ENCODE results near the gene IRF8.
A peak's percentile ranks its signal among the peaks of the same experiment; 100 is the strongest.
"Not testable (repeated sequence)": the region's sequence is repeated elsewhere in the genome, so short reads cannot be mapped to it uniquely, and the experiment has no call there.

Gene IRF8

GRCh38 chr16:85935974-85936760 is 37.2 kb downstream of the IRF8 start:
- peak overlapping the region; percentile 11 to 100 (median 98); a peak in 21 of 22 replicates for H3K27ac ChIP-seq

GRCh38 chr16:85936816-85937215 is 37.9 kb downstream of the IRF8 start:
- Histone ChIP-seq H3K9me3 (replicated peaks in 1 of 11) (peaks cover 0 to 35% (median 4%) of the 10 kb centered on the region in 11 experiments; a peak in 8 of 22 replicates), H3K9ac (peak overlapping the region; percentile 31 to 96 (median 87); a peak in 20 of 22 replicates), H3K27ac (peak overlapping the region in 10 of 11 experiments; percentile 81 to 100 (median 98); a peak in 21 of 22 replicates), H3K27me3 (no peaks in the 10 kb centered on the region), H4K20me1 (no peaks in the 10 kb centered on the region), H3K36me3 (peaks cover 0 to 47% (median 3%) of the 10 kb centered on the region in 11 experiments; a peak in 7 of 22 replicates), H3K4me1 (peaks cover 57 to 100% (median 99%) of the 10 kb centered on the region in 10 experiments), H3K4me3 (peak overlapping the region in 2 of 10 experiments; percentile 6 to 46; a peak in 1 of 20 replicates), H3K4me2 (peak overlapping the region; percentile 80 to 97 (median 89))
- TF ChIP-seq Cebpa-rat (IDR thresholded peaks at IDR 0.05) = no peak

More at GRCh38 chr16:85935974-85936760, 37.2 kb downstream of the IRF8 start:
- H3K27me3 ChIP-seq = no peaks in the 10 kb centered on the region
- peaks cover 0 to 30% (median 0%) of the 10 kb centered on the region in 11 experiments; a peak in 8 of 22 replicates for H3K9me3 ChIP-seq (replicated peaks in 1 of 11)
- peak in 8 of 11 experiments; percentile 31 to 91 (median 62); a peak in 12 of 22 replicates for TF ChIP-seq Cebpa-rat (IDR thresholded peaks at IDR 0.05)
- peak overlapping the region in 7 of 10 experiments; percentile 14 to 62 (median 46); a peak in 13 of 20 replicates for H3K4me3 ChIP-seq
- peak overlapping the region; percentile 80 to 97 (median 89) for H3K4me2 ChIP-seq
- peaks cover 0 to 47% (median 3%) of the 10 kb centered on the region in 11 experiments; a peak in 7 of 22 replicates for H3K36me3 ChIP-seq
- H3K4me1 ChIP-seq = peaks cover 64 to 100% (median 99%) of the 10 kb centered on the region in 10 experiments
- H4K20me1 ChIP-seq = no peaks in the 10 kb centered on the region
- peak overlapping the region; percentile 31 to 96 (median 87); a peak in 21 of 22 replicates for H3K9ac ChIP-seq

GRCh38 chr16:85940214-85940613 is 41.3 kb downstream of the IRF8 start:
- H3K27me3 ChIP-seq = no peaks in the 10 kb centered on the region

GRCh38 chr16:85941863-85942644 is 43.1 kb downstream of the IRF8 start:
- H3K36me3 ChIP-seq = peaks cover 0 to 27% (median 0%) of the 10 kb centered on the region in 11 experiments; a peak in 5 of 22 replicates
- peaks cover 48 to 100% (median 100%) of the 10 kb centered on the region in 10 experiments for H3K4me1 ChIP-seq
- no peak overlapping the region for H3K4me3 ChIP-seq
- peaks cover 0 to 38% (median 4%) of the 10 kb centered on the region in 11 experiments; a peak in 8 of 22 replicates for H3K9me3 ChIP-seq (replicated peaks in 1 of 11)
- H3K27me3 ChIP-seq = 0 out of 22 replicates have a peak, but pooled peaks cover 0 to 3% (median 0%) of the 10 kb centered on the region in 11 experiments
- peak overlapping the region in 9 of 11 experiments; percentile 37 to 100 (median 86); a peak in 18 of 22 replicates for H3K27ac ChIP-seq
- no peak for TF ChIP-seq Cebpa-rat (IDR thresholded peaks at IDR 0.05)
- H3K4me2 ChIP-seq = peak overlapping the region in 9 of 11 experiments; percentile 10 to 96 (median 82); a peak in 15 of 22 replicates
- H4K20me1 ChIP-seq = no peaks in the 10 kb centered on the region
- peak overlapping the region in 5 of 11 experiments; percentile 1 to 37 (median 20); a peak in 5 of 22 replicates for H3K9ac ChIP-seq

More at GRCh38 chr16:85940214-85940613, 41.3 kb downstream of the IRF8 start:
- H3K4me3 ChIP-seq = no peak overlapping the region
- H3K27ac ChIP-seq = peak overlapping the region in 9 of 11 experiments; percentile 6 to 100 (median 99); a peak in 17 of 22 replicates
- peaks cover 0 to 29% (median 0%) of the 10 kb centered on the region in 11 experiments; a peak in 5 of 22 replicates for H3K36me3 ChIP-seq
- no peaks in the 10 kb centered on the region for H4K20me1 ChIP-seq
- H3K9ac ChIP-seq = peak overlapping the region in 6 of 11 experiments; percentile 22 to 63 (median 44); a peak in 9 of 22 replicates
- peaks cover 0 to 38% (median 4%) of the 10 kb centered on the region in 11 experiments; a peak in 8 of 22 replicates for H3K9me3 ChIP-seq (replicated peaks in 1 of 11)
- H3K4me1 ChIP-seq = peaks cover 48 to 100% (median 99%) of the 10 kb centered on the region in 10 experiments
- no peak for TF ChIP-seq Cebpa-rat (IDR thresholded peaks at IDR 0.05)
- H3K4me2 ChIP-seq = peak overlapping the region; percentile 20 to 97 (median 80); a peak in 19 of 22 replicates

GRCh38 chr16:85942659-85943058 is 43.7 kb downstream of the IRF8 start:
- H3K9me3 ChIP-seq (replicated peaks in 1 of 11) = peaks cover 0 to 38% (median 4%) of the 10 kb centered on the region in 11 experiments; a peak in 8 of 22 replicates
- not testable (repeated sequence) for H3K4me3 ChIP-seq, H3K27me3 ChIP-seq, H4K20me1 ChIP-seq
- H3K9ac ChIP-seq = peak overlapping the region in 2 of 11 experiments; percentile 1 to 8; a peak in 3 of 22 replicates
- H3K27ac ChIP-seq = peak overlapping the region in 9 of 11 experiments; percentile 37 to 100 (median 86); a peak in 17 of 22 replicates
- peaks cover 48 to 100% (median 100%) of the 10 kb centered on the region in 10 experiments for H3K4me1 ChIP-seq
- H3K36me3 ChIP-seq = peaks cover 0 to 27% (median 0%) of the 10 kb centered on the region in 11 experiments; a peak in 4 of 22 replicates
- H3K4me2 ChIP-seq = peak overlapping the region in 9 of 11 experiments; percentile 10 to 96 (median 82); a peak in 15 of 22 replicates

GRCh38 chr16:85943711-85944110 is 44.7 kb downstream of the IRF8 start:
- H3K36me3 ChIP-seq = peaks cover 0 to 19% (median 0%) of the 10 kb centered on the region in 11 experiments; a peak in 4 of 22 replicates
- H4K20me1 ChIP-seq = no peaks in the 10 kb centered on the region
- H3K9ac ChIP-seq = peak overlapping the region in 9 of 11 experiments; percentile 1 to 82 (median 74); a peak in 15 of 22 replicates
- 0 out of 22 replicates have a peak, but pooled peaks cover 0 to 3% (median 0%) of the 10 kb centered on the region in 11 experiments for H3K27me3 ChIP-seq
- H3K9me3 ChIP-seq (replicated peaks in 1 of 11) = peaks cover 0 to 29% (median 4%) of the 10 kb centered on the region in 11 experiments; a peak in 7 of 22 replicates
- peak overlapping the region in 10 of 11 experiments; percentile 6 to 100 (median 85); a peak in 20 of 22 replicates for H3K27ac ChIP-seq
- H3K4me3 ChIP-seq = 0 out of 20 replicates have a peak overlapping the region, but pooled peaks of 1 of the 10 experiments have one; percentile 55
- TF ChIP-seq Cebpa-rat (IDR thresholded peaks at IDR 0.05) = 0 out of 22 replicates have a peak, but pooled peaks of 1 of the 11 experiments have one; percentile 12
- H3K4me2 ChIP-seq = peak overlapping the region; percentile 73 to 96 (median 89)
- H3K4me1 ChIP-seq = peaks cover 58 to 100% (median 100%) of the 10 kb centered on the region in 10 experiments

GRCh38 chr16:85944572-85945423 is 45.8 kb downstream of the IRF8 start:
- Histone ChIP-seq H3K9me3 (replicated peaks in 1 of 11) (peaks cover 0 to 19% (median 0%) of the 10 kb centered on the region in 11 experiments; a peak in 6 of 22 replicates), H3K9ac (peak overlapping the region in 10 of 11 experiments; percentile 54 to 82 (median 74); a peak in 21 of 22 replicates), H3K4me1 (peaks cover 69 to 100% (median 100%) of the 10 kb centered on the region in 10 experiments), H4K20me1 (no peaks in the 10 kb centered on the region), H3K27me3 (0 out of 22 replicates have a peak, but pooled peaks cover 0 to 3% (median 0%) of the 10 kb centered on the region in 11 experiments), H3K36me3 (peaks cover 0 to 19% (median 0%) of the 10 kb centered on the region in 11 experiments; a peak in 4 of 22 replicates), H3K4me3 (peak overlapping the region in 7 of 10 experiments; percentile 24 to 55 (median 39); a peak in 11 of 20 replicates), H3K4me2 (peak overlapping the region; percentile 73 to 96 (median 89)), H3K27ac (peak overlapping the region in 10 of 11 experiments; percentile 6 to 100 (median 85); a peak in 20 of 22 replicates)
- no peak for TF ChIP-seq Cebpa-rat (IDR thresholded peaks at IDR 0.05)
